Body of pancreas (tissue), 4 donors: Measurements from ENCODE around the gene RNASE1. TPM values are rescaled to one million over a fixed set of nuclear protein-coding genes. Genes with fewer than 3 reads are reported as not detected.
"Not testable (repeated sequence)": the region's sequence is repeated elsewhere in the genome, so short reads cannot be mapped to it uniquely, and the experiment has no call there.

Experiments used
- ATAC-seq: fragments of 150-250 bp; one replicate; pipeline ENCODE4 v1.9.1; 2016
- DNase-seq, 4 donors: peaks; one replicate each; pipeline ENCODE4 v3.0.0-alpha.2; 2019
- H3K27ac ChIP-seq, 4 donors: fragments of 200-600 bp; sonication (generic); 1 replicate in 3 of 4; 2 replicates in 1 of 4; pipeline versions ENCODE4 v1.5.1 to v1.6.1; 2016 to 2019; ENCODE audit warnings: mild to moderate bottlenecking in 1 of 4, mixed read lengths in 1 of 4, moderate library complexity in 1 of 4
- H3K27me3 ChIP-seq, 2 donors: fragments of 200-600 bp; sonication (generic); one replicate each; pipeline ENCODE4 v1.6.0; 2016; ENCODE audit warnings: mild to moderate bottlenecking in 1 of 2
- H3K36me3 ChIP-seq, 2 donors: fragments of 200-600 bp; sonication (generic); replicated peaks in 1 of 2; 2 replicates each; pipeline ENCODE4 v1.5.1; 2016; ENCODE audit warnings: low read depth in 2 of 2; ENCODE audit not compliant: insufficient read depth in 1 of 2
- H3K4me1 ChIP-seq: fragments of 200-600 bp; sonication (generic); one replicate; pipeline ENCODE4 v1.6.0; 2016
- H3K4me3 ChIP-seq, 2 donors: fragments of 200-600 bp; sonication (generic); 1 replicate in 1 of 2; 2 replicates in 1 of 2; pipeline ENCODE4 v1.5.1; 2016 to 2019
- H3K9me3 ChIP-seq, 3 donors: fragments of 200-600 bp; sonication (generic); 1 replicate in 2 of 3; 2 replicates in 1 of 3; pipeline ENCODE4 v1.5.1; 2016
- POLR2A ChIP-seq, 3 donors: fragments of 450-650 bp; IDR thresholded peaks; one replicate each; pipeline ENCODE4 v1.6.1; 2016; ENCODE audit warnings: antibody characterized with exemption in 3 of 3, mild to moderate bottlenecking in 2 of 3
- WGBS, 2 donors: methylation state at CpG; one replicate each; pipeline ENCODE4 v1.1.5; 2017; 5-methylcytosine and 5-hydroxymethylcytosine counted together
- intact Hi-C: fragments of 100-400 bp; cut with DNase I; formaldehyde crosslinking; loops from one replicate; pipeline ENCODE4 v1.15.1; 2023
- total RNA-seq, 2 donors: library from RNA; depleted of rRNA; stranded (reverse); fragments of >200 nt; gene quantifications; one replicate each; pipeline ENCODE4 v1.1.0, GENCODE V29; 2016
- TF ChIP-seq, protein P1 (sequence below), 7 experiments: fragments of 450-650 bp in 4 of 7; fragments of 200-600 bp in 3 of 7; sonication (generic) in 3 of 7; IDR thresholded peaks; one replicate each; pipeline ENCODE4 v1.5.1; 2016 to 2019; ENCODE audit warnings: antibody characterized with exemption in 7 of 7

Gene RNASE1
- total RNA-seq, 2 donors from 2014 or later = 316 to 772 TPM

DNA sequence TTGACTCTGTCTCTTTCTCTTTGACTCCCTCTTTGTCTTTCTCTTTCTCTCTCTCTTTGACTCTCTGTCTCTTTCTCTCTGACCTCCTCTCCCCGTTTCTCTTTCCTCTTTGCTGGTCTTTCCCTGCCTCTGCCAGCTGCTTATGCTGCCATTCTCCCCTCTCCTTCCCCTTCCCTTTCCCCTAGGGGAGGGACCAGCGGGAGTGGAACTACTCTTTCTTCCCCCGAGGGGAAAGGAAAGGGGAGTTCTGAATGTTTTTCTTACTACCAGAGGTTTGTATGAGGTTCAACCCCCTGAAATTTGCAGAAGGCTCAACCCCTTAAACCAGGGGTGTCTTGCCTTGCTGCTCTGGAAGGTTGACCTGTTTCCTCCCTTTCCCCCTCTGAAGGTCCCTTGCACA lies 24.7 kb upstream of the RNASE1 start:
- Histone ChIP-seq H3K27me3 (no peaks in the 10 kb centered on the region), H3K9me3 (no peaks in the 10 kb centered on the region), H3K36me3 (no peaks in the 10 kb centered on the region), H3K4me1 (no peaks in the 10 kb centered on the region), H3K27ac (no peak overlapping the region), H3K4me3 (no peak overlapping the region)
- 65 to 70% methylated on average over 3 of the region's 3 CpGs for WGBS, 2 donors
- ATAC-seq = no peak
- intact Hi-C loops = no loop called here
- TF ChIP-seq, protein P1, sequence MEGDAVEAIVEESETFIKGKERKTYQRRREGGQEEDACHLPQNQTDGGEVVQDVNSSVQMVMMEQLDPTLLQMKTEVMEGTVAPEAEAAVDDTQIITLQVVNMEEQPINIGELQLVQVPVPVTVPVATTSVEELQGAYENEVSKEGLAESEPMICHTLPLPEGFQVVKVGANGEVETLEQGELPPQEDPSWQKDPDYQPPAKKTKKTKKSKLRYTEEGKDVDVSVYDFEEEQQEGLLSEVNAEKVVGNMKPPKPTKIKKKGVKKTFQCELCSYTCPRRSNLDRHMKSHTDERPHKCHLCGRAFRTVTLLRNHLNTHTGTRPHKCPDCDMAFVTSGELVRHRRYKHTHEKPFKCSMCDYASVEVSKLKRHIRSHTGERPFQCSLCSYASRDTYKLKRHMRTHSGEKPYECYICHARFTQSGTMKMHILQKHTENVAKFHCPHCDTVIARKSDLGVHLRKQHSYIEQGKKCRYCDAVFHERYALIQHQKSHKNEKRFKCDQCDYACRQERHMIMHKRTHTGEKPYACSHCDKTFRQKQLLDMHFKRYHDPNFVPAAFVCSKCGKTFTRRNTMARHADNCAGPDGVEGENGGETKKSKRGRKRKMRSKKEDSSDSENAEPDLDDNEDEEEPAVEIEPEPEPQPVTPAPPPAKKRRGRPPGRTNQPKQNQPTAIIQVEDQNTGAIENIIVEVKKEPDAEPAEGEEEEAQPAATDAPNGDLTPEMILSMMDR (IDR thresholded peaks at IDR 0.05) = no peak
- no peak for TF ChIP-seq POLR2A (IDR thresholded peaks at IDR 0.05)
- no peak for DNase-seq

DNA sequence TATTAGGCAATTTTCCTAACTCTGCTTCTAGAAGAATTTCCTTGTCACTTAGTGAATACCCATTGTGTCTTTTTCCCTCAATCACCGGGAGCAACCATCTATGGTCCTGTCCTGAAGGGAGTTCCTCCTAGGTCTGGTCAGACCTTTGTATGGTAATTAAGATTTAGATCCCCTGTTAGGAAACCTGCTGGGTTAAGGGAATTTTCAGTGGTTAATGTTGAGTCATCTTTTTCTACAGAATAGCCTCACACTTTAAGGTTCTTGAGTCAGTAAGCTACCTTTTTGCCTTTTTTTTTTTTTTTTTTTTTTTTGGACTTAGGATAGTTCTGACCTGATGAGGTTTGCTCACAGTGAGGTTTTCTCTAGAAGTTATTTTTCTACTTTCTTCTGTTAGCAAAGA lies 24.0 kb upstream of the RNASE1 start:
- DNase-seq, H3K27me3 ChIP-seq, H3K36me3 ChIP-seq, H3K4me3 ChIP-seq, H3K4me1 ChIP-seq, ATAC-seq, H3K9me3 ChIP-seq, intact Hi-C loops, H3K27ac ChIP-seq: not testable (repeated sequence)
- WGBS, 2 donors = 74 to 88% methylated on average over 1 of the region's 1 CpG

DNA sequence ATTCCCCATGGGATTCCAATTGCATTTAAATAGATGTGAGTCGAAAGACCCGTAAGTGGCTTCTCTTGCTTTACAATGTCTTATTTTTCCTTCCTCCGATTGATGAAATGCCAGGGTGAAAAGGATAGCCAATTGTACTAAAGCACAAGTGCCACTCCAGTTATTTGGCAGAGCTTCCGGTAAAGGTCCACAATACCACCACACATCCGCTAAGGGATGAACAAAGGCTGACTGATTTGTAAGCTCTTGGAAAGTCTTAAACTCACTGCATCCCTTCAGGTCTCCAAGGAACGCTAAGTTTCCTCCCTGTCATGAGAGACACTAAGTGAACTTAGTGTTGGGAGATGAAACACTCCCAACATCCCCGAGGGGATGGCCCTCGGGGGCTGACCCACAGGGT lies 21.2 kb upstream of the RNASE1 start:
- Histone ChIP-seq H3K4me1 (no peaks in the 10 kb centered on the region), H3K27ac (no peak overlapping the region), H3K4me3 (no peak overlapping the region), H3K36me3 (no peaks in the 10 kb centered on the region), H3K27me3 (no peaks in the 10 kb centered on the region), H3K9me3 (no peaks in the 10 kb centered on the region)
- no peak for DNase-seq
- ATAC-seq = no peak
- intact Hi-C loops = no loop called here
- TF ChIP-seq, protein P1 (IDR thresholded peaks at IDR 0.05) = no peak
- TF ChIP-seq POLR2A (IDR thresholded peaks at IDR 0.05) = no peak
- WGBS, 2 donors = 85 to 92% methylated on average over 8 of the region's 8 CpGs

DNA sequence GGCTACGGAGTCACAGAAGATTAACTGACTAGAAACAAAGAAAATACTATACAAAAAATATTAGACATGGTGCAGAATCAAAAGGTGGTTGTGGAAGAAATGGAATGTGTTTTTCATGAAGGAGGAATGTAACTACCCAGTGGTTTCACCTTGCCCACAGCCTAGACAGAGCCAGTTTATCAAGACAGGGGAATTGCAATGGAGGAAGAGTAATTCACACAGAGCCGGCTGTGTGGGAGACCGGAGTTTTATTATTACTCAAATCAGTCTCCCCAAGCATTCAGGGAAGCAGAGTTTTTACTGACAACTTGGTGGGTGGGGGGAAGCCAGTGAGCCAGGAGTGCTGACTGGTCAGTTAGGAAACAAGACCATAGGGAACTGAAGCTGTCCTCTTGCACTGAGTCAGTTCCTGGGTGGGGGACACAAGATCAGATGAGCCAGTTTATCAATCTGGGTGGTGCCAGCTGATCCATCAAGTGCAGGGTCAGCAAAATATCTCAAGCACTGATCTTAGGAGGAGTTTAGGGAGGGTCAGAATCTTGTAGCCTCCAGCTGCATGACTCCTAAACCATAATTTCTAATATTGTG lies 19.0 kb upstream of the RNASE1 start:
- H3K4me1 ChIP-seq, H3K27me3 ChIP-seq, H3K4me3 ChIP-seq, ATAC-seq, intact Hi-C loops, H3K36me3 ChIP-seq, H3K9me3 ChIP-seq: not testable (repeated sequence)
- WGBS, 2 donors = 52 to 65% methylated on average over 3 of the region's 3 CpGs
- DNase-seq = peak in 1 of 4 donors; percentile 70
- H3K27ac ChIP-seq = peak overlapping the region in 1 of 4 donors; percentile 1

DNA sequence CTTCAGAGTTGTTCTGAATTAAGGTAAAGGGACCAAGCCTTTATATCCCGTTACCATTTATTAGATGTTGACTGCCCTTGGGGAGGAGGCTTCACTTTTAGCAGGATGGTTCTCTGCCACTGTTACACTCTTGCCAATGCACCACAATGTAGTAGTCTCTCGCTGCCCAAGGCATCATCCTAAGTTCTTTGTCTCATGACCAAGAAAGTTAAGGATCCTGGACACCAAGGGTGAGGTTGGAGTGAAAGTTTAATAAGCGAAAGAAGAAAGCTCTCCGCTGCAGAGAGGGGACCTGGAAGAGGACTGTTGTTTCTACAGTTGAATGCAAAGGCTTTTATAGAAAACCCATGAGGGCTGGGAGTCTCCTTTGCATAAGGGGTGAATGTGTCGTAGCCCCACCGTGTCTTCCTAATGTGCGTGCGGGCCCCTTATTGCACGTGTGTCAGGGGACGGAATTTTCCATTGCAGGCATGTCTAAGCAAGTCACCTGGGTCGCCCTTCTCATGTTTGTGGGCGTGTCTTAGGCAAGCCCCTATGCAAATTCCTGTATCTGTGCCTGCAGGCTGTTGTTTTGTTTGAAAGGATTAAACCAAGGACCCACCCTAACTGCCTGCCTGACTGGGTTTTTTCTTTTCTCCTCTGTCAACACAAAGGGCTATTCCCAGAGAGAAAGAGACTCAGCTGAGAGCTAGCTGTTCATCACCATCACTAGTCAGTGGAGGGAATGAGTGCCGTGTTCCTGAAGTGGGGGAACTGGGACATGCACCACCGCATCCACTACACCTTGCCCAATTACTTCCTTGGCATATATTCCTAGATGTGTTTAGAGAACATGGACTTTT lies 17.6 kb upstream of the RNASE1 start:
- Histone ChIP-seq H3K4me1 (no peaks in the 10 kb centered on the region), H3K36me3 (no peaks in the 10 kb centered on the region), H3K27ac (no peak overlapping the region)

More for the DNA sequence above, 17.6 kb upstream of the RNASE1 start:
- H3K27me3 ChIP-seq = no peaks in the 10 kb centered on the region
- intact Hi-C loops = no loop called here
- ATAC-seq = no peak
- TF ChIP-seq, protein P1 (IDR thresholded peaks at IDR 0.05) = no peak
- no peak for TF ChIP-seq POLR2A (IDR thresholded peaks at IDR 0.05)
- WGBS, 2 donors = 88 to 89% methylated on average over 14 of the region's 14 CpGs
- no peak overlapping the region for H3K4me3 ChIP-seq
- H3K9me3 ChIP-seq = no peaks in the 10 kb centered on the region
- no peak for DNase-seq
